Measurements from ENCODE around the gene CDC42BPA. TPM values are rescaled to one million over a fixed set of nuclear protein-coding genes. Genes with fewer than 3 reads are reported as not detected.

Gene CDC42BPA
- polyA plus RNA-seq, 1 donor from 2014 or later, result 22.9 TPM

DNA sequence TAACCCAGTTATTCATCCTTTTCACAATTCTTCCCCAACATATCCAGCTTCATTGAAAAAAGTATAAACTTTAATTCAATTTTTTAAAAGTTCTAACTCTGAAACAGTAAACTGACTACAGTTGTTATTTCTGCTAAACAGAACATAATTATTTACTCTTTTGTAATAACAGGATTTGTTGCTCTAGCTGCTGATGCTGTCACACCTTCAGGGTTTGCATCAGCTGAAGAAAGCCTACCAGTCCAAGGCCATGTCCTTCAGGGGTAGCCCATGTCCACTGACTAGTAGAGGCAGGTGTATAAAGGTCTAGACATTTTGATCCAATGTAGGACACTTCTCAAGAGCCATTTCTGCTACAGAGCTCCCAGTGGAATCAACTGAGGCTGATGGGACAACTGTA is 107.7 kb downstream of the CDC42BPA start:
- Histone ChIP-seq H3K36me3 (ENCODE audit: insufficient read depth, low read length) (peaks cover 9% of the 10 kb centered on the region), H4K20me1 (ENCODE audit: insufficient read depth) (no peaks in the 10 kb centered on the region), H3K27ac (ENCODE audit: low read length) (no peak overlapping the region), H3K9me3 (ENCODE audit: low read length) (no peaks in the 10 kb centered on the region), H3K9ac (ENCODE audit: low read length) (no peak overlapping the region), H3F3A (ENCODE audit: insufficient read depth, low read length, poor library complexity, severe bottlenecking) (no peaks in the 10 kb centered on the region), H3K4me2 (ENCODE audit: low read length) (no peak overlapping the region), H2AFZ (ENCODE audit: low read depth, low read length) (no peak overlapping the region), H3K4me3 (ENCODE audit: low read length) (no peak overlapping the region), H3K79me2 (replicated peaks; ENCODE audit: insufficient read depth, low read length) (no peaks in the 10 kb centered on the region), H3K27me3 (ENCODE audit: insufficient read depth, low read depth, low read length) (no peaks in the 10 kb centered on the region), H3K9me2 (ENCODE audit: insufficient read depth, low read length) (no peaks in the 10 kb centered on the region)
- TF ChIP-seq POLR2AphosphoS5 (IDR thresholded peaks at IDR 0.05) (no peak), EP300 (conservative IDR thresholded peaks at IDR 0.05; ENCODE audit: poor library complexity, severe bottlenecking) (no peak), SMC3 (conservative IDR thresholded peaks at IDR 0.05; ENCODE audit: poor library complexity) (no peak), TAF1 (IDR thresholded peaks at IDR 0.05; ENCODE audit: low read depth) (no peak), MXI1 (conservative IDR thresholded peaks at IDR 0.05; ENCODE audit: poor library complexity, severe bottlenecking) (no peak), RAD21 (conservative IDR thresholded peaks at IDR 0.05) (no peak), EZH2 (IDR thresholded peaks at IDR 0.05; ENCODE audit: borderline replicate concordance, insufficient read depth, low read length, poor library complexity, severe bottlenecking) (no peak)
- TF ChIP-seq, protein P1, sequence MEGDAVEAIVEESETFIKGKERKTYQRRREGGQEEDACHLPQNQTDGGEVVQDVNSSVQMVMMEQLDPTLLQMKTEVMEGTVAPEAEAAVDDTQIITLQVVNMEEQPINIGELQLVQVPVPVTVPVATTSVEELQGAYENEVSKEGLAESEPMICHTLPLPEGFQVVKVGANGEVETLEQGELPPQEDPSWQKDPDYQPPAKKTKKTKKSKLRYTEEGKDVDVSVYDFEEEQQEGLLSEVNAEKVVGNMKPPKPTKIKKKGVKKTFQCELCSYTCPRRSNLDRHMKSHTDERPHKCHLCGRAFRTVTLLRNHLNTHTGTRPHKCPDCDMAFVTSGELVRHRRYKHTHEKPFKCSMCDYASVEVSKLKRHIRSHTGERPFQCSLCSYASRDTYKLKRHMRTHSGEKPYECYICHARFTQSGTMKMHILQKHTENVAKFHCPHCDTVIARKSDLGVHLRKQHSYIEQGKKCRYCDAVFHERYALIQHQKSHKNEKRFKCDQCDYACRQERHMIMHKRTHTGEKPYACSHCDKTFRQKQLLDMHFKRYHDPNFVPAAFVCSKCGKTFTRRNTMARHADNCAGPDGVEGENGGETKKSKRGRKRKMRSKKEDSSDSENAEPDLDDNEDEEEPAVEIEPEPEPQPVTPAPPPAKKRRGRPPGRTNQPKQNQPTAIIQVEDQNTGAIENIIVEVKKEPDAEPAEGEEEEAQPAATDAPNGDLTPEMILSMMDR (IDR thresholded peaks at IDR 0.05; ENCODE audit: poor library complexity, severe bottlenecking), result no peak
- TF ChIP-seq, protein P2, sequence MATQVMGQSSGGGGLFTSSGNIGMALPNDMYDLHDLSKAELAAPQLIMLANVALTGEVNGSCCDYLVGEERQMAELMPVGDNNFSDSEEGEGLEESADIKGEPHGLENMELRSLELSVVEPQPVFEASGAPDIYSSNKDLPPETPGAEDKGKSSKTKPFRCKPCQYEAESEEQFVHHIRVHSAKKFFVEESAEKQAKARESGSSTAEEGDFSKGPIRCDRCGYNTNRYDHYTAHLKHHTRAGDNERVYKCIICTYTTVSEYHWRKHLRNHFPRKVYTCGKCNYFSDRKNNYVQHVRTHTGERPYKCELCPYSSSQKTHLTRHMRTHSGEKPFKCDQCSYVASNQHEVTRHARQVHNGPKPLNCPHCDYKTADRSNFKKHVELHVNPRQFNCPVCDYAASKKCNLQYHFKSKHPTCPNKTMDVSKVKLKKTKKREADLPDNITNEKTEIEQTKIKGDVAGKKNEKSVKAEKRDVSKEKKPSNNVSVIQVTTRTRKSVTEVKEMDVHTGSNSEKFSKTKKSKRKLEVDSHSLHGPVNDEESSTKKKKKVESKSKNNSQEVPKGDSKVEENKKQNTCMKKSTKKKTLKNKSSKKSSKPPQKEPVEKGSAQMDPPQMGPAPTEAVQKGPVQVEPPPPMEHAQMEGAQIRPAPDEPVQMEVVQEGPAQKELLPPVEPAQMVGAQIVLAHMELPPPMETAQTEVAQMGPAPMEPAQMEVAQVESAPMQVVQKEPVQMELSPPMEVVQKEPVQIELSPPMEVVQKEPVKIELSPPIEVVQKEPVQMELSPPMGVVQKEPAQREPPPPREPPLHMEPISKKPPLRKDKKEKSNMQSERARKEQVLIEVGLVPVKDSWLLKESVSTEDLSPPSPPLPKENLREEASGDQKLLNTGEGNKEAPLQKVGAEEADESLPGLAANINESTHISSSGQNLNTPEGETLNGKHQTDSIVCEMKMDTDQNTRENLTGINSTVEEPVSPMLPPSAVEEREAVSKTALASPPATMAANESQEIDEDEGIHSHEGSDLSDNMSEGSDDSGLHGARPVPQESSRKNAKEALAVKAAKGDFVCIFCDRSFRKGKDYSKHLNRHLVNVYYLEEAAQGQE (IDR thresholded peaks at IDR 0.05; ENCODE audit: borderline replicate concordance), result no peak

GRCh38 chr1:227197064-227197463 is 121.2 kb downstream of the CDC42BPA start:
- H3K4me3 ChIP-seq (ENCODE audit: low read length), result no peak overlapping the region
- H3K27ac ChIP-seq (ENCODE audit: low read length), result no peak overlapping the region
- TF ChIP-seq EZH2 (IDR thresholded peaks at IDR 0.05; ENCODE audit: borderline replicate concordance, insufficient read depth, low read length, poor library complexity, severe bottlenecking), result no peak
- no peak for TF ChIP-seq SMC3 (conservative IDR thresholded peaks at IDR 0.05; ENCODE audit: poor library complexity)
- TF ChIP-seq EP300 (conservative IDR thresholded peaks at IDR 0.05; ENCODE audit: poor library complexity, severe bottlenecking), result no peak
- TF ChIP-seq, protein P2 (IDR thresholded peaks at IDR 0.05; ENCODE audit: borderline replicate concordance), result no peak
- no peak for TF ChIP-seq TAF1 (IDR thresholded peaks at IDR 0.05; ENCODE audit: low read depth)
- no peak for TF ChIP-seq MXI1 (conservative IDR thresholded peaks at IDR 0.05; ENCODE audit: poor library complexity, severe bottlenecking)
- no peak for TF ChIP-seq RAD21 (conservative IDR thresholded peaks at IDR 0.05)
- TF ChIP-seq, protein P1 (IDR thresholded peaks at IDR 0.05; ENCODE audit: poor library complexity, severe bottlenecking), result no peak
- no peak for TF ChIP-seq POLR2AphosphoS5 (IDR thresholded peaks at IDR 0.05)

More at GRCh38 chr1:227197064-227197463, 121.2 kb downstream of the CDC42BPA start:
- no peaks in the 10 kb centered on the region for H3K27me3 ChIP-seq (ENCODE audit: insufficient read depth, low read depth, low read length)
- no peaks in the 10 kb centered on the region for H3K36me3 ChIP-seq (ENCODE audit: insufficient read depth, low read length)
- no peaks in the 10 kb centered on the region for H3K79me2 ChIP-seq (replicated peaks; ENCODE audit: insufficient read depth, low read length)
- H3K4me2 ChIP-seq (ENCODE audit: low read length), result no peak overlapping the region
- no peak overlapping the region for H3K9ac ChIP-seq (ENCODE audit: low read length)
- no peaks in the 10 kb centered on the region for H3K9me2 ChIP-seq (ENCODE audit: insufficient read depth, low read length)
- H3K9me3 ChIP-seq (ENCODE audit: low read length), result no peaks in the 10 kb centered on the region
- H3F3A ChIP-seq (ENCODE audit: insufficient read depth, low read length, poor library complexity, severe bottlenecking), result no peaks in the 10 kb centered on the region
- H4K20me1 ChIP-seq (ENCODE audit: insufficient read depth), result no peaks in the 10 kb centered on the region
- H2AFZ ChIP-seq (ENCODE audit: low read depth, low read length), result no peak overlapping the region
